Measurements from ENCODE around the gene NAAA. TPM values are rescaled to one million over a fixed set of nuclear protein-coding genes. Genes with fewer than 3 reads are reported as not detected.
A peak's percentile ranks its signal among the peaks of the same experiment; 100 is the strongest.

Gene NAAA
- total and polyA plus RNA-seq, 9 of the 15 experiments (the other 6 are each of a cell fraction or from before 2014, with no cell fraction given) = 1.3 to 7.9 (median 5.9) TPM

DNA sequence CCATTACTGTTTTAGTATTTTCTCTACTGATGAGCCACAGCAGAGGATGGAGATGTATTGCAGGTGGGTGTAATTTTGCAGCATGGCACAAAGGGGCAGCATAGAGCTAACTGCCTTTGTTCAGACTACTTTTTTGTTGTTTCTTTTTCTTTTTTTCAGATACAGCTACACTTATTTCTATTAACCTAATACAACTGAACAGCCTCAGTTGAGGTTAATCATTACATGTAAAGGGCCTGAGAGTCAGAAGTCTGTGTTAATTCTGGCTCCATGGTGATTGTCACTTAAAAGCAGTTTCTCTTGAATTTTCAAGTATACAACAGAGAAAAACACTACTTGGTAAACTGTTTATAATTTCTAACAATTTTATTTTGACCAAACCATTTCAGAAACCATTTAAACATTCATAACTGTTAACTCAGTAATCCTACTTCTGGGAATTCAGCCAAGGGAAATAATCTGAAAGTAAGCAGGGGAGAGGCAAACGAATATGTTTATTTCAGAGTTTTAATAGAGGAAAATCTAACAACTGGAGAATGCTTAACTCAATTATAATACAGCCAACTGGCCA is 24.6 kb downstream of the NAAA start:
- Histone ChIP-seq H3K9me3 (replicated peaks; ENCODE audit: control insufficient read depth, insufficient read depth, low read depth, low read length) (no peaks in the 10 kb centered on the region), H3K9ac (ENCODE audit: insufficient read depth in 1 of 2, low read depth in 2 of 2, low read length in 2 of 2) (no peak overlapping the region), H2AFZ (ENCODE audit: low read depth, low read length) (0 out of 2 replicates have a peak overlapping the region, but pooled peaks have one; percentile 1), H3K4me2 (ENCODE audit: insufficient read depth, low read length) (no peak overlapping the region), H3K4me1 (replicated peaks in 1 of 2; ENCODE audit: control insufficient read depth in 2 of 2, insufficient read depth in 2 of 2, low read length in 2 of 2) (no peaks in the 10 kb centered on the region), H3K4me3 (no peak overlapping the region), H3K36me3 (ENCODE audit: control insufficient read depth, insufficient read depth, low read length) (no peaks in the 10 kb centered on the region), H3K79me2 (ENCODE audit: control insufficient read depth, insufficient read depth, low read length) (no peaks in the 10 kb centered on the region), H3K9me1 (ENCODE audit: control insufficient read depth, insufficient read depth, low read length) (no peaks in the 10 kb centered on the region), H4K20me1 (replicated peaks; ENCODE audit: control insufficient read depth, insufficient read depth, low read length) (no peaks in the 10 kb centered on the region), H3K27me3 (ENCODE audit: control insufficient read depth in 2 of 2, insufficient read depth in 2 of 2, low read length in 2 of 2) (no peaks in the 10 kb centered on the region), H3K27ac (ENCODE audit: extremely low read depth, low read depth, low read length) (no peak overlapping the region)
- 73% methylated on average over 1 of the region's 1 CpG for WGBS (ENCODE audit: insufficient coverage, low coverage, missing lambda C conversion rate)
- ChIA-PET CTCF (ENCODE audit: low intra/inter-chr PET ratio) (interaction anchor here (0.6 to 0.7 kb wide), 2 partner anchors 151 to 232 kb away, joined by 3 to 5 read pairs; partner anchors contain the start of gene NUP54), POLR2A (no interaction called here)
- ATAC-seq = peak; percentile 92
- BruUV-seq (replicated peaks) = no TSS peak
- DNase-seq (ENCODE audit: extremely low read depth in 1 of 4, low spot score in 3 of 4) = peak; percentile 40 to 55 (median 46)
- intact Hi-C loops (cut with micrococcal nuclease) (loop anchor here (5.0 kb wide), 2 partner anchors 76 to 151 kb away; partner anchors contain the start of gene SDAD1), in situ Hi-C loops (cut with MboI) (no loop called here)
- peak; percentile 93 for FAIRE-seq
- no peak for TF ChIP-seq RAD51 (IDR thresholded peaks at IDR 0.05; ENCODE audit: borderline replicate concordance, low read depth)
- TF ChIP-seq SMC3 (conservative IDR thresholded peaks at IDR 0.05; ENCODE audit: insufficient read depth, low read depth, low read length) = peak; percentile 48; the same call in 1 of the 2 replicates
- TF ChIP-seq MTA1 (IDR thresholded peaks at IDR 0.05; ENCODE audit: borderline replicate concordance) = no peak
- TF ChIP-seq, protein P1, sequence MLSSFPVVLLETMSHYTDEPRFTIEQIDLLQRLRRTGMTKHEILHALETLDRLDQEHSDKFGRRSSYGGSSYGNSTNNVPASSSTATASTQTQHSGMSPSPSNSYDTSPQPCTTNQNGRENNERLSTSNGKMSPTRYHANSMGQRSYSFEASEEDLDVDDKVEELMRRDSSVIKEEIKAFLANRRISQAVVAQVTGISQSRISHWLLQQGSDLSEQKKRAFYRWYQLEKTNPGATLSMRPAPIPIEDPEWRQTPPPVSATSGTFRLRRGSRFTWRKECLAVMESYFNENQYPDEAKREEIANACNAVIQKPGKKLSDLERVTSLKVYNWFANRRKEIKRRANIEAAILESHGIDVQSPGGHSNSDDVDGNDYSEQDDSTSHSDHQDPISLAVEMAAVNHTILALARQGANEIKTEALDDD (IDR thresholded peaks at IDR 0.05) = no peak
- no peak for TF ChIP-seq ZNF217 (CRISPR knock-in tag; IDR thresholded peaks at IDR 0.05)
- peak; percentile 54 to 76 for TF ChIP-seq RAD21 (CRISPR knock-in tag; conservative IDR thresholded peaks at IDR 0.05 in 1 of 2, IDR thresholded peaks at IDR 0.05 in 1 of 2)
- TF ChIP-seq, protein P2, sequence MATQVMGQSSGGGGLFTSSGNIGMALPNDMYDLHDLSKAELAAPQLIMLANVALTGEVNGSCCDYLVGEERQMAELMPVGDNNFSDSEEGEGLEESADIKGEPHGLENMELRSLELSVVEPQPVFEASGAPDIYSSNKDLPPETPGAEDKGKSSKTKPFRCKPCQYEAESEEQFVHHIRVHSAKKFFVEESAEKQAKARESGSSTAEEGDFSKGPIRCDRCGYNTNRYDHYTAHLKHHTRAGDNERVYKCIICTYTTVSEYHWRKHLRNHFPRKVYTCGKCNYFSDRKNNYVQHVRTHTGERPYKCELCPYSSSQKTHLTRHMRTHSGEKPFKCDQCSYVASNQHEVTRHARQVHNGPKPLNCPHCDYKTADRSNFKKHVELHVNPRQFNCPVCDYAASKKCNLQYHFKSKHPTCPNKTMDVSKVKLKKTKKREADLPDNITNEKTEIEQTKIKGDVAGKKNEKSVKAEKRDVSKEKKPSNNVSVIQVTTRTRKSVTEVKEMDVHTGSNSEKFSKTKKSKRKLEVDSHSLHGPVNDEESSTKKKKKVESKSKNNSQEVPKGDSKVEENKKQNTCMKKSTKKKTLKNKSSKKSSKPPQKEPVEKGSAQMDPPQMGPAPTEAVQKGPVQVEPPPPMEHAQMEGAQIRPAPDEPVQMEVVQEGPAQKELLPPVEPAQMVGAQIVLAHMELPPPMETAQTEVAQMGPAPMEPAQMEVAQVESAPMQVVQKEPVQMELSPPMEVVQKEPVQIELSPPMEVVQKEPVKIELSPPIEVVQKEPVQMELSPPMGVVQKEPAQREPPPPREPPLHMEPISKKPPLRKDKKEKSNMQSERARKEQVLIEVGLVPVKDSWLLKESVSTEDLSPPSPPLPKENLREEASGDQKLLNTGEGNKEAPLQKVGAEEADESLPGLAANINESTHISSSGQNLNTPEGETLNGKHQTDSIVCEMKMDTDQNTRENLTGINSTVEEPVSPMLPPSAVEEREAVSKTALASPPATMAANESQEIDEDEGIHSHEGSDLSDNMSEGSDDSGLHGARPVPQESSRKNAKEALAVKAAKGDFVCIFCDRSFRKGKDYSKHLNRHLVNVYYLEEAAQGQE (IDR thresholded peaks at IDR 0.05; ENCODE audit: borderline replicate concordance) = peak; percentile 54; the same call in 1 of the 2 replicates
- TF ChIP-seq, protein P2 (CRISPR knock-in tag; IDR thresholded peaks at IDR 0.05; ENCODE audit: low read depth) = no peak
- TF ChIP-seq ZNF384 (IDR thresholded peaks at IDR 0.05; ENCODE audit: low read depth, low read length) = peak; percentile 72
- TF ChIP-seq NBN (IDR thresholded peaks at IDR 0.05; ENCODE audit: low read depth) = no peak
- TF ChIP-seq, protein P3, sequence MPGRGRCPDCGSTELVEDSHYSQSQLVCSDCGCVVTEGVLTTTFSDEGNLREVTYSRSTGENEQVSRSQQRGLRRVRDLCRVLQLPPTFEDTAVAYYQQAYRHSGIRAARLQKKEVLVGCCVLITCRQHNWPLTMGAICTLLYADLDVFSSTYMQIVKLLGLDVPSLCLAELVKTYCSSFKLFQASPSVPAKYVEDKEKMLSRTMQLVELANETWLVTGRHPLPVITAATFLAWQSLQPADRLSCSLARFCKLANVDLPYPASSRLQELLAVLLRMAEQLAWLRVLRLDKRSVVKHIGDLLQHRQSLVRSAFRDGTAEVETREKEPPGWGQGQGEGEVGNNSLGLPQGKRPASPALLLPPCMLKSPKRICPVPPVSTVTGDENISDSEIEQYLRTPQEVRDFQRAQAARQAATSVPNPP (IDR thresholded peaks at IDR 0.05; ENCODE audit: borderline replicate concordance, insufficient read depth, insufficient read length) = no peak
- no peak for TF ChIP-seq DACH1 (IDR thresholded peaks at IDR 0.05; ENCODE audit: partially characterized antibody)

Data from K562 (cell line).